ENCODE data around the gene GUCY1B1. TPM values are rescaled to one million over a fixed set of nuclear protein-coding genes. Genes with fewer than 3 reads are reported as not detected.

The GUCY1B1 gene
- total RNA-seq, 1 experiment from 2014 or later: 0.50 TPM

GRCh38 chr4:155853189-155853588 lies 94.4 kb downstream of the GUCY1B1 start:
- H3K9me3 ChIP-seq (ENCODE audit: control insufficient read depth, low read depth, low read length): no peaks in the 10 kb centered on the region
- no peak overlapping the region for H3K56ac ChIP-seq (ENCODE audit: insufficient read length, low read depth, low read length)
- no peaks in the 10 kb centered on the region for H3K23me2 ChIP-seq (ENCODE audit: insufficient read length, low read depth, low read length, poor library complexity, severe bottlenecking)
- H2AFZ ChIP-seq (ENCODE audit: low read length): no peak overlapping the region
- no peak overlapping the region for H2BK120ac ChIP-seq (ENCODE audit: low read depth, low read length, poor library complexity, severe bottlenecking)
- peaks cover 11 to 17% of the 10 kb centered on the region in 2 experiments for H3K9me3 Mint-ChIP-seq
- H2BK12ac ChIP-seq (ENCODE audit: insufficient read length, low read depth, low read length): no peak overlapping the region
- WGBS (ENCODE audit: extremely low coverage, insufficient read length, low lambda C conversion rate): no CpG with 5 or more reads among the region's 3 CpGs
- H3K27me3 ChIP-seq (ENCODE audit: insufficient read depth, low read length): no peaks in the 10 kb centered on the region
- H3K27ac ChIP-seq (ENCODE audit: insufficient read length, low read depth, low read length): no peak overlapping the region
- H3K4me3 Mint-ChIP-seq: no peak overlapping the region
- peaks cover 9 to 11% of the 10 kb centered on the region in 2 experiments for H3K4me1 Mint-ChIP-seq
- no peak for DNase-seq
- no peak overlapping the region for H2BK20ac ChIP-seq (ENCODE audit: low read depth, low read length, poor library complexity, severe bottlenecking)
- H3K23ac ChIP-seq (ENCODE audit: insufficient read length, low read depth, low read length): no peak overlapping the region
- H2BK15ac ChIP-seq (ENCODE audit: low read depth, low read length): no peak overlapping the region
- H4K8ac ChIP-seq (replicated peaks; ENCODE audit: insufficient read length, low read depth, low read length): no peak overlapping the region
- H2BK5ac ChIP-seq (ENCODE audit: insufficient read length, low read length): no peak overlapping the region
- H3K27ac Mint-ChIP-seq: no peak overlapping the region
- no peaks in the 10 kb centered on the region for H3K79me1 ChIP-seq (ENCODE audit: insufficient read depth, low read depth, low read length, poor library complexity, severe bottlenecking)
- no peak overlapping the region for H3K18ac ChIP-seq (ENCODE audit: insufficient read length, low read depth, low read length)
- H3K4me2 ChIP-seq (ENCODE audit: insufficient read depth, insufficient read length, low read length): no peak overlapping the region
- no peaks in the 10 kb centered on the region for H4K20me1 ChIP-seq (ENCODE audit: control insufficient read depth, insufficient read depth, insufficient read length)
- no peaks in the 10 kb centered on the region for H3K79me2 ChIP-seq (ENCODE audit: insufficient read depth, low read length)
- H3K9ac ChIP-seq (ENCODE audit: extremely low read depth, insufficient read length, low read length): no peak overlapping the region
- no peak overlapping the region for H4K5ac ChIP-seq (ENCODE audit: insufficient read length, low read depth, low read length)
- no peak for TF ChIP-seq CTCF (conservative IDR thresholded peaks at IDR 0.05)
- no peak overlapping the region for H3K14ac ChIP-seq (ENCODE audit: insufficient read depth, low read length)
- H3K4ac ChIP-seq (ENCODE audit: low read depth, low read length): no peak overlapping the region
- H4K91ac ChIP-seq (ENCODE audit: insufficient read length, low read depth, low read length): no peak overlapping the region
- no peaks in the 10 kb centered on the region for H3K4me1 ChIP-seq (ENCODE audit: insufficient read depth, low read length)
- H3K36me3 Mint-ChIP-seq (ENCODE audit: insufficient read depth in 1 of 3, low read depth in 3 of 3): peaks cover 1 to 15% (median 15%) of the 10 kb centered on the region in 3 experiments; a peak in 5 of 7 replicates
- H2AK5ac ChIP-seq (ENCODE audit: insufficient read length, low read length): no peak overlapping the region
- H3K27me3 Mint-ChIP-seq (ENCODE audit: low read depth): no peaks in the 10 kb centered on the region
- no peak overlapping the region for H3T11ph ChIP-seq (ENCODE audit: low read length)

Measured in H9 (cell line).